Hypothalamus (tissue), 51 donors: ENCODE data around the gene C3orf22.
"Not testable (repeated sequence)": the region's sequence is repeated elsewhere in the genome, so short reads cannot be mapped to it uniquely, and the experiment has no call there.

Source experiments
- DNase-seq, 51 donors: peaks; one replicate each; lab custom pipeline; 2025; lab: John Stamatoyannopoulos, UW

C3orf22 gene

GRCh38 chr3:126558336-126559071 is at the start of gene C3orf22:
C3orf22 (minus strand) TSS chr3:126558932; CDS start chr3:126553390, 5,542 bp downstream.
- no peak for DNase-seq

GRCh38 chr3:126607214-126607908 is 48.6 kb upstream of the C3orf22 start:
- peak in 2 of 51 donors; percentile 37 to 40 for DNase-seq

- peak in 14 of 51 donors; percentile 2 to 38 (median 18) for DNase-seq
Measured at GRCh38 chr3:126606001-126606400, 47.3 kb upstream of the C3orf22 start.

GRCh38 chr3:126604691-126605090 is 46.0 kb upstream of the C3orf22 start:
- DNase-seq = no peak

GRCh38 chr3:126599101-126599500 is 40.4 kb upstream of the C3orf22 start:
- DNase-seq = no peak

GRCh38 chr3:126595479-126595878 is 36.7 kb upstream of the C3orf22 start:
- not testable (repeated sequence) for DNase-seq

- DNase-seq = not testable (repeated sequence)
Measured at GRCh38 chr3:126591515-126591914, 32.8 kb upstream of the C3orf22 start.

- DNase-seq = no peak
Measured at GRCh38 chr3:126582311-126582710, 23.6 kb upstream of the C3orf22 start.

GRCh38 chr3:126581569-126581968 is 22.8 kb upstream of the C3orf22 start:
- no peak for DNase-seq

GRCh38 chr3:126580746-126581145 is 22.0 kb upstream of the C3orf22 start:
- DNase-seq = no peak

- DNase-seq = no peak
Measured at GRCh38 chr3:126578702-126579101, 20.0 kb upstream of the C3orf22 start.

- no peak for DNase-seq
Measured at GRCh38 chr3:126577261-126577660, 18.5 kb upstream of the C3orf22 start.

GRCh38 chr3:126573492-126574117 is 14.9 kb upstream of the C3orf22 start:
- no peak for DNase-seq

GRCh38 chr3:126571078-126571477 is 12.3 kb upstream of the C3orf22 start:
- no peak for DNase-seq

- no peak for DNase-seq
Measured at GRCh38 chr3:126570103-126570541, 11.4 kb upstream of the C3orf22 start.

- DNase-seq = no peak
Measured at GRCh38 chr3:126569390-126569975, 10.8 kb upstream of the C3orf22 start.

- DNase-seq = no peak
Measured at GRCh38 chr3:126568776-126569342, 10.1 kb upstream of the C3orf22 start.

- DNase-seq = peak in 3 of 51 donors; percentile 6 to 19 (median 17)
Measured at GRCh38 chr3:126567696-126568438, 9.1 kb upstream of the C3orf22 start.

- no peak for DNase-seq
Measured at GRCh38 chr3:126562737-126563276, 4.1 kb upstream of the C3orf22 start.

- DNase-seq = no peak
Measured at GRCh38 chr3:126557761-126558160, 971 bp downstream of the C3orf22 start.
